OCI-LY1 (cell line): ENCODE results near the gene ABHD3.

Experiments
- EZH2 ChIP-seq: fragments of 200-600 bp; sonication (generic), shearing (Covaris generic); IDR thresholded peaks from 2 replicates; pipeline ENCODE4 v1.8.0; 2017; ENCODE audit warnings: borderline replicate concordance, mixed run types, mild to moderate bottlenecking, antibody characterized with exemption, low read length, moderate library complexity, mixed read lengths
- TF ChIP-seq, protein P1 (sequence below): fragments of 200-600 bp; sonication (generic), shearing (Covaris generic); IDR thresholded peaks from 2 replicates; pipeline ENCODE4 v1.5.1; 2017; ENCODE audit warnings: mild to moderate bottlenecking, antibody characterized with exemption, low read length, moderate library complexity, mixed read lengths

DNA sequence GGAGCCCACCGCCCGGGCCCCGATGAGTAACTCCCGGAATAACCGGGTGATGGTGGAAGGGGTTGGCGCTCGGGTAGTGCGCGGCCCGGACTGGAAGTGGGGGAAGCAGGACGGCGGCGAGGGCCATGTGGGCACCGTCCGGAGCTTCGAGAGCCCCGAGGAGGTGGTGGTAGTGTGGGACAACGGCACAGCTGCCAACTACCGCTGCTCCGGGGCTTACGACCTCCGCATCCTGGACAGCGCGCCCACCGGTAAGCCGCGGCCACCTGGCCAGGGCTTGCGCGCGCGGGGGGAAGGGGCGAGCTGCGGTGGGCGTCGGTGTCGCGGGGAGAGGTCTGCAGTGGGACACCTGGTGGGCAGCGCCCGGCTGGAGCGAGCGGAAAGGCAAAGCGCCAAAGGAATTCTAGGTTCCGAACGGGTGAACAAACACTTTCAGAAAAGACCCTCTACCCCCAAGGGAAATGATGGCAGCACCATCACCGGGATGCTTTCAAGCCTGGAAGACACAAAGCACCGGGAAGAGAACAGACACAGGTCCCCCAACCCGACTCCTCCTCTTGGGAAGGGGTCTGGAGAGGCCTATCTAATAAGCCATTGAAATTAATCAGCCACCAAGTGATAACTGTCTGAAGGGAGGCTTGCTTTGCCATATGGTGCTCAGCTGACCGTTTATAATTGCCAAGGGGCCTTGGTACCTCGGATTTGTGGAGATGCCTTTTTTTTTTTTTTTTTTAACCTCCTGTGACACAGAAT lies 37.2 kb upstream of the ABHD3 start:
- TF ChIP-seq, protein P1, sequence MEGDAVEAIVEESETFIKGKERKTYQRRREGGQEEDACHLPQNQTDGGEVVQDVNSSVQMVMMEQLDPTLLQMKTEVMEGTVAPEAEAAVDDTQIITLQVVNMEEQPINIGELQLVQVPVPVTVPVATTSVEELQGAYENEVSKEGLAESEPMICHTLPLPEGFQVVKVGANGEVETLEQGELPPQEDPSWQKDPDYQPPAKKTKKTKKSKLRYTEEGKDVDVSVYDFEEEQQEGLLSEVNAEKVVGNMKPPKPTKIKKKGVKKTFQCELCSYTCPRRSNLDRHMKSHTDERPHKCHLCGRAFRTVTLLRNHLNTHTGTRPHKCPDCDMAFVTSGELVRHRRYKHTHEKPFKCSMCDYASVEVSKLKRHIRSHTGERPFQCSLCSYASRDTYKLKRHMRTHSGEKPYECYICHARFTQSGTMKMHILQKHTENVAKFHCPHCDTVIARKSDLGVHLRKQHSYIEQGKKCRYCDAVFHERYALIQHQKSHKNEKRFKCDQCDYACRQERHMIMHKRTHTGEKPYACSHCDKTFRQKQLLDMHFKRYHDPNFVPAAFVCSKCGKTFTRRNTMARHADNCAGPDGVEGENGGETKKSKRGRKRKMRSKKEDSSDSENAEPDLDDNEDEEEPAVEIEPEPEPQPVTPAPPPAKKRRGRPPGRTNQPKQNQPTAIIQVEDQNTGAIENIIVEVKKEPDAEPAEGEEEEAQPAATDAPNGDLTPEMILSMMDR, result no peak; the same call in 1 of the 2 replicates
- TF ChIP-seq EZH2, result no peak
